Measurements from ENCODE around the gene OR2F2. TPM values are rescaled to one million over a fixed set of nuclear protein-coding genes. Genes with fewer than 3 reads are reported as not detected.

The OR2F2 gene
- total RNA-seq, 1 donor from 2014 or later: not detected

GRCh38 chr7:143913945-143914615 lies 21.0 kb upstream of the OR2F2 start:
- DNase-seq (ENCODE audit: low spot score): no peak

DNA sequence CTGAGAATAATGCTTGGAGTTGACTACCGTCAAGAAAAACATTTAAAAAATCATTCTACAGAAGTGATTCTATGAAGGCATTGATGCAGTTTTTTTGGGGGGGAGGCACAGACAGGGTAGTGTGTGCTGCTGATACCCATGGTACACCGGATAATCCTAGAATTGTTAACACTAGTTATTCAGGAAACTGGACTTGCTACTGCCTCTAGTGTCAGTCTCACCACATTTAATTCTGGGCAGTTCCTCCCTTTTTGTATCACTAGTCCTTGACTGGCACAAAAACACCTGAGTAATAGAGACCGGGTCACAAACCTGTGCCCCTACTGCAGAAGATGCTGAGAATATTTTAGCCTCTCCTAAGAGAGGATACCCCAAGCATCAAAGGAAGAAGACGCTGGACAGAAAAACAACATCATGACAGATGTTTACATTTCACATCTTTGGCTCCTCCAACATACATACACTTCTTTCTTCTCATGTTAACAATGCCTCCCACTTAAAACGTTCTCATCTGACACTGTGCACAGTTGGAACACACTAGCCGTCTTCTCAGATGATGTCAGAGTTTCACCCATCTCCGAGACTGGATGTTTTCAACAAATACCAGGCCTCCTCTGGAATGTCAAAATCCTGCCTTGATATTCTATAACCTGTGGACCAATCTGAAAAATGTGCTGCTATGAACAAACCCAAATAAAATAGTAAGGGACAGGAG lies 19.9 kb upstream of the OR2F2 start:
- DNase-seq (ENCODE audit: low spot score): no peak

DNA sequence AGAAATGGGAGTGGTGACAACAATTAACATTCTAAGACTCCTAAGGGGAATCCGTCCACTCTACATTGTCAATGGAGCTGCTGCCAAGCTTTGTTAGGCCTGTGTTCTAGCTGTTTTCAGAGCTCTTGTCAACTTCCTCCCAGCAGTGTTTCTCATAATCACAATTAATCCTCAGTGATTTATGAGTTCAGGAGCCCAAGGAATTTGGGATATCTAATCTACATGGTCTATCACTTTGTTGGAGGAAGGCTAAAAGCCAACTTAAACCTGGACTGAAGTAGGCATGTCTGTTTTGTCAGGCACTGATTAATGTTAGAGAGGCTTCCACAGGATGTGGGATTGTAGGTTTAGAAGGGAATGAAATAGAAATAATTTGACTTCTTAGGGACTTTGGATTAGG lies 10.2 kb upstream of the OR2F2 start:
- no peak for DNase-seq (ENCODE audit: low spot score)

GRCh38 chr7:143929224-143929920 lies 5.7 kb upstream of the OR2F2 start:
- no peak for DNase-seq (ENCODE audit: low spot score)

DNA sequence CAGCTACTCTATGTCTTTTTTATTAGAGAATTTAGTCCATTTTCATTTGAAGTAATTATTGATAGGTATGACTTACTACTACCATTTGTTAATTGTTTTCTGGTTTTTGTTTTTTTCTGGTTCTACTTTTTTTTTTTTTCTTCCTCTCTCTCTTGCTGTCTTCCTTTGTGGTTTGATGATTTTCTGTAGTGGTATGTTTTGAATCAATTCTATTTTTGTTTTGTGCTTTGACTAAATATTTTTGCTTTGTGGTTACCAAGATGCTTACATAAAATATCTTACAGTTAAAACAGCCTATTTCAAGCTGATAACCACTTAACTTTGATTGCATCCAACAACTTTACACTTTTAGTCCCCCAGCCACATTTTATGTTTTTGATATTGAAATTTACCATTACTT lies 3.3 kb upstream of the OR2F2 start:
- DNase-seq (ENCODE audit: low spot score): no peak

GRCh38 chr7:143936087-143937009 lies 1.3 kb downstream of the OR2F2 start:
- no peak for DNase-seq (ENCODE audit: low spot score)

DNA sequence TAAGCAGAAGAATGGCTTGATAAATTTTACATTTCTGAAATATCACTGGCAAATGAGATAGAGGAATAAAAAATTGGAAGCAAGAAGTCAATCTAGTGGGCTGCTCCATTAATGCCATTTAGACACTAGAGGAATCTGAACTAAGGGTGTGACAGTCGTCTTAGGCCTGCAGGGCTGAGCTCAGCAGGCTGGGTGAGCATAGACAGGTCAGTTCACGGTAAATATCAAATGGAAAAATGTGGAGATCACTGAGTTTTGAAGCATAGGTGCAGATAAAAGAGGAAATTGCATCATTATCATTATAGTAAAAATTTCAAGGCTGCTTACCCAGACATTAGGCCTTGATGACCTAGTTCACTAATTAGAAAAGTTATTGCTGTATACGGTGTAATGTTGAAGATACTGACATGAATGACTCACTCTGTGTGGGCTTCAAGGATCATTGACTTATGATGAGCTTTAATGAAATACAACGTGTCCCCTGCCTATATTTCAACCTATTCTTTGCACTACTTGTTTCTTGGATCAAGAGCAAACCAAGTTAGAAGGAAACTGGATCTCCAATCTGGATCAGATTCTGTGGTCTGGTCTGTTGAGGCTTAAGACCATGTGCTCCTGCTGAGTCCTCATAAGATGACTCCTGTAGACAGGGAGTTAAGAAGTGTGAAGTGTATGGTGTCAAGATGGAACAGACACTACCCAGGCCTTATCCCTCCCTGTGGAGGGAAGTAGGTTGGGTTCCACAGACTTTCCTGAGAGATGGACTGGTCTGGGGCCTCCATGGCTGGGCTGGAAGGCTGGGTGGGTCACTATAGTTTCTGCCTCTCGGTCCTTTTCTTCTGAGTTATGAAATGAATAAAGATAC lies 3.6 kb downstream of the OR2F2 start:
- no peak for DNase-seq (ENCODE audit: low spot score)

- no peak for DNase-seq (ENCODE audit: low spot score)
Measured at GRCh38 chr7:143945423-143945822, 10.4 kb downstream of the OR2F2 start.

GRCh38 chr7:143947111-143947510 lies 12.1 kb downstream of the OR2F2 start:
- no peak for DNase-seq (ENCODE audit: low spot score)

DNA sequence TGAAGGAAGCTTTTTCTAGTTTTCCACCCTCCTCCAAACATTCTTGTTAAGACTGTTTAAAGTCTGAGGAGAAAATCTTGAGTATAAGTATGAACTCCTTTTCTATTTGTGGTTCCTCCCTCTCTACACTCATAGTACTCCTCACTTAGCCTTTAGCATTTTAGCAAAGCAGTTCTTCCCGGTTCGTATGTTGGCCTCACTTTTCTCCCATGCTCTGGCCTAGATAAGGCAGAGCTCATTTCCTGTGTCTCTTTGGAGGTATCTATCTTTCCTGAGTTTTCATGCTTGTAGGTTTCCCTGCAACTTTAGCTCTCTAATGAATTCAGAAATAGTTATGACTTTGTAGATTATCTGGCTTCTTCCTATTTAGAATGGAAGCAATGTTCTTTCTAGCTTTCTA lies 13.7 kb downstream of the OR2F2 start:
- no peak for DNase-seq (ENCODE audit: low spot score)

GRCh38 chr7:143953421-143953820 lies 18.4 kb downstream of the OR2F2 start:
- no peak for DNase-seq (ENCODE audit: low spot score)

DNA sequence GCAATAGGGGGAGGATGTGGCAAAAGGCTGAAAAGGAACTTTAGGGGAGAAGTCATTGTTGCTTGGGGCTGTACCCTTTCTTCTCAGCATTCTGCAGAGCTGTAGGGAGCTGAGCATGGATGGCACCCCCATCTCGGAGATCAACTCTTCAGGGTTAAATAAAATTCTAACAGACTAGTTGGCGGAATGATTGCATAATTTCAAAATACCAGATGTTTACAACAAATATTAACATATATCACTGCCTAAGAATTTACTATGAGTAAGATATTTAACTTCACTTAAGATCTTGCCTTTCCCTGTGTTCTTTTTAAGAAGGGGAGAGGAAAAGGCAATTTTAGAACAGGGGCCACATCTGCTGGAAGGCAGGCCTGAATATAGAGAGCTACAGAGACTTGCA lies 19.1 kb downstream of the OR2F2 start:
- DNase-seq (ENCODE audit: low spot score): no peak

DNA sequence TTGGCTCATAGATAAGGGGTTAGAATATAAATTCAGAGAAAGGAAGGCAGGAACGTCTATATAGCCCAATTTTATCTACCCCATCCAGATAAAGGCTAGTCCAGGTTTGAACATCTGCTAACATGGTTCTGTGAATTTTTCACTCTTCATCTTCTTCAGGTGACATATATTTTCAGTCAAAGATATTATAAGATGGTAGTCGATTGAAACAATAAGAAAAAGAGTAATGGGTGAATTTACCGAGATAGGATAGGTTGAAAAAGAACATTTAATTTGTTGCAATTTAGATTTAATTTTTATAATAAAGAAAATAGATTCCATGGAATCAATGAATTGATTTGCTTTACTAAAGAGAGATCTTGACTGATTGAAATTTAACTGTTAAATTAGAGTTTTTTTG lies 19.5 kb downstream of the OR2F2 start, which contains the start of gene OR2F1:
TSS of gene OR2F1 (plus strand) at position 301 of the 400 bp plus-strand sequence. CDS start 5,127 bp downstream, outside the sequence.
- DNase-seq (ENCODE audit: low spot score): no peak

- DNase-seq (ENCODE audit: low spot score): no peak
Measured at GRCh38 chr7:143958781-143959180, 23.7 kb downstream of the OR2F2 start.

DNA sequence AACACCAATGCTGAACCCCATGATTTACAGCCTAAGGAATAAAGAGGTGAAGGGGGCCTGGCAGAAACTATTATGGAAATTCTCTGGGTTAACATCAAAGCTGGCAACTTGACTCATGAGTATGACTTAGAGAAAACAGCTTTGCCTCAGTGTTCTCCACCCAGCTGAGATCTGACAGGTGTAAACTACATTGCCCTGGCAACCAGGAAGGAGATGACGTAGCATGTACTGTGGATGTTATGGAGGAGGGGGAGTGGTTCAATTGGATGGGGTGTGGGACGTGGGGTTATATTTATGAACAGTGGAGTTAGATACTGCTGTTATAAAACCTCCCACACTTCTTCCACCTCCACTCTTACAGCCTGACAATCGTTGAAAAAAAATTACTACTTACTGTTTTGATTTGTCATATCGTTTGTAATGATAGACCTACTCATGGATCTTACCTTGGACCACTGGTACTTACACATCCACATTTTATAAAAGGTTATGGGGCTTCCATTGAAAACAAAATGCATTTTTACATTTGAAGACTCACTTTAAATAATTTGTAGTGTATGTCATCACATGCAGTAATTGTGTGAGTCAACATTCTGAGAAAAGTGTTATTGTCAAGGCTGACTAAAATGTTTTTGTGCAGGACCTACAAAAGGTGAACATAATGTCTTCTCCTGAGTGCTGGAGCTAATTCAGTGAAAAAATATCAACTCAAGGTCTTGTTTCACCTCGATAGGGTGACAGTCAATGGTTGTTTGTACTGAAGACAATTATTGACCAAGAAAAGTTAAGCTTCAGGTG lies 26.0 kb downstream of the OR2F2 start:
- no peak for DNase-seq (ENCODE audit: low spot score)

GRCh38 chr7:143965280-143965679 lies 30.2 kb downstream of the OR2F2 start:
- no peak for DNase-seq (ENCODE audit: low spot score)

- no peak for DNase-seq (ENCODE audit: low spot score)
Measured at GRCh38 chr7:143967398-143967797, 32.4 kb downstream of the OR2F2 start.

DNA sequence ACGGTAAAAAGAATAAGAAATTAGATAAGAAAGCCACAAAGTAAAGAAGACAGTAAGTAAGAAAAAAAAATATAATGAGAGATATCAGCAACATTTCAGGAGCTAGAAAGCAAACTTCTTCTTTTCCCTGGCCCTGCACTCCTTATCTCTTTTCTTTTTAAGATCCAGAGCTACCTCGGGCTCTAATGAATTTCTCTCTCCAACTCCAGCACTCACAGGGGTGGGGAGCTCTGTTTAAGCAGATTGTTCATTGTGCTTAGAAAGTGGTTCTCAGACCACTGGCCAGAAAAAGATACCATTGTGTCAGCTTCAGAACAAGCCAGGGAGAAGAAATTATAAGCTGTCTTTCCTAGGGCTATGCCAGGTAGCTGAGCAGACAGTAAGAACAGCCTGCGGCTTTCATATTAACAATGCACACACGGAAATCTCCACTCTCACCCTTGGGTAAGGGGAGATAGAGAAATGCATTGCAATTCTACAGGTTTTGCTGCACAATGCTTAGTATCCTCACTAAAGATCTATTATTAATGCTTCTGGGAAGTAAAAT lies 38.9 kb downstream of the OR2F2 start:
- DNase-seq (ENCODE audit: low spot score): no peak

GRCh38 chr7:143974459-143974858 lies 39.4 kb downstream of the OR2F2 start:
- DNase-seq (ENCODE audit: low spot score): no peak

All from mesenteric fat pad (tissue), 1 donor.